GM21381 (cell line): ENCODE measurements around the gene ANKRD60.

Source experiments
- ATAC-seq: cut with Tn5 transposase; IDR thresholded peaks from one replicate; pipeline ENCODE4 v1.9.1; 2021; ENCODE audit warnings: mild to moderate bottlenecking, moderate library complexity; ENCODE audit not compliant: unreplicated experiment

ANKRD60 gene

GRCh38 chr20:58167759-58168158 is 60.7 kb downstream of the ANKRD60 start:
- no peak for ATAC-seq
